Spleen (tissue), 7 donors: ENCODE measurements around the gene PAOX.

Experiments used
- POLR2AphosphoS5 ChIP-seq, 3 donors: sonication (generic); formaldehyde crosslinking; IDR thresholded peaks; one replicate each; pipeline ENCODE4 v1.5.1; 2017; ENCODE audit warnings: antibody characterized with exemption in 3 of 3
- TF ChIP-seq, protein P1 (sequence below), 11 experiments: fragments of 200-600 bp in 7 of 11; fragments of 450-650 bp in 4 of 11; sonication (generic) in 4 of 11; IDR thresholded peaks in 8 of 11; conservative IDR thresholded peaks in 3 of 11; 1 replicate in 7 of 11; 2 replicates in 4 of 11; pipeline versions ENCODE4 v1.4.0 to v1.8.0; 2016 to 2021; ENCODE audit warnings: antibody characterized with exemption in 11 of 11, inconsistent platforms in 4 of 11, mild to moderate bottlenecking in 1 of 11
- donor health status: DM: no; HTN: no; CAD: no; lungs with moderate emphysema.
- donor health status: DM: no; HTN: no; CAD: no.
- donor health status: DM: no; HTN: no; CAD: no.

DNA sequence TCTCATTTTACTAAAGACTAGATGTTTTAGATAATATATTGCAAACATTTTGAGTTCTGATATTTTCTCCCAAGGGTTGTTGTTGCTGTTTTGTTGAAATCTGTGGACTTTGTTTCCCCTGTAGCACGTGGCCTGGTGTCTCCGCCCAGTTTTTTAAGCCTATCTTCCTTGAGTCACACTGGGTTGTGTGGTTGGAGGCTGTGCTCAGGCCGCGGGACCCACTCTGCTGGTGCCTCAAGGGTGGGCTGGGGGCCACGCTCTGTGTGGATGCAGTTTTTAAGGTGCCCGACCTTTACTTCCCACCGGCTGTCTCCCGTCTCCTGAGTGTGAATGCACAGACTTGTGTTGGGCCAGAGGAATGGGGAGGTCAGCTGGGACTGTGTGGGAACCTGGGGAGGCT is 36.1 kb upstream of the PAOX start:
- TF ChIP-seq, protein P1, sequence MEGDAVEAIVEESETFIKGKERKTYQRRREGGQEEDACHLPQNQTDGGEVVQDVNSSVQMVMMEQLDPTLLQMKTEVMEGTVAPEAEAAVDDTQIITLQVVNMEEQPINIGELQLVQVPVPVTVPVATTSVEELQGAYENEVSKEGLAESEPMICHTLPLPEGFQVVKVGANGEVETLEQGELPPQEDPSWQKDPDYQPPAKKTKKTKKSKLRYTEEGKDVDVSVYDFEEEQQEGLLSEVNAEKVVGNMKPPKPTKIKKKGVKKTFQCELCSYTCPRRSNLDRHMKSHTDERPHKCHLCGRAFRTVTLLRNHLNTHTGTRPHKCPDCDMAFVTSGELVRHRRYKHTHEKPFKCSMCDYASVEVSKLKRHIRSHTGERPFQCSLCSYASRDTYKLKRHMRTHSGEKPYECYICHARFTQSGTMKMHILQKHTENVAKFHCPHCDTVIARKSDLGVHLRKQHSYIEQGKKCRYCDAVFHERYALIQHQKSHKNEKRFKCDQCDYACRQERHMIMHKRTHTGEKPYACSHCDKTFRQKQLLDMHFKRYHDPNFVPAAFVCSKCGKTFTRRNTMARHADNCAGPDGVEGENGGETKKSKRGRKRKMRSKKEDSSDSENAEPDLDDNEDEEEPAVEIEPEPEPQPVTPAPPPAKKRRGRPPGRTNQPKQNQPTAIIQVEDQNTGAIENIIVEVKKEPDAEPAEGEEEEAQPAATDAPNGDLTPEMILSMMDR (IDR thresholded peaks at IDR 0.05 in 8 of 11, conservative IDR thresholded peaks at IDR 0.05 in 3 of 11) = no peak
- no peak for TF ChIP-seq POLR2AphosphoS5 (IDR thresholded peaks at IDR 0.05)
